Brain microvascular endothelial cell (primary cell): ENCODE results near the gene NMRK2.
A peak's percentile ranks its signal among the peaks of the same experiment; 100 is the strongest.

Experiments
- DNase-seq: peaks from one replicate; pipeline ENCODE4 v3.0.0-alpha.2; 2020
- H3K27ac ChIP-seq: fragments of 250-450 bp; sonication (Bioruptor Pico); 2 replicates; pipeline ENCODE4 v1.5.1; 2020; ENCODE audit warnings: mild to moderate bottlenecking, moderate library complexity
- H3K27me3 ChIP-seq: fragments of 250-450 bp; sonication (Bioruptor Pico); replicated peaks from 2 replicates; pipeline ENCODE4 v1.5.1; 2020; ENCODE audit warnings: mild to moderate bottlenecking
- H3K36me3 ChIP-seq: fragments of 250-450 bp; sonication (Bioruptor Pico); replicated peaks from 2 replicates; pipeline ENCODE4 v1.5.1; 2020; ENCODE audit warnings: mild to moderate bottlenecking
- H3K4me3 ChIP-seq: 2 replicates; pipeline ENCODE4 v1.5.1; 2011; ENCODE audit warnings: low read depth, mild to moderate bottlenecking, control low read depth, low read length, moderate library complexity
- CTCF ChIP-seq: IDR thresholded peaks from 2 replicates; pipeline ENCODE4 v1.5.1; 2011; ENCODE audit warnings: low read depth, mild to moderate bottlenecking, moderate library complexity, low read length, control low read depth, inconsistent platforms; ENCODE audit errors: missing control alignments
- in situ Hi-C: cut with HindIII; loops from 2 replicates; pipeline ENCODE4 v1.10.0; 2017; ENCODE audit warnings: low sequenced_read_pairs, low pct_ligation_motif_present

Gene NMRK2

GRCh38 chr19:3979674-3980352 is 46.9 kb downstream of the NMRK2 start:
- no peak for DNase-seq
- H3K27me3 ChIP-seq, result no peaks in the 10 kb centered on the region
- TF ChIP-seq CTCF, result no peak
- no peak overlapping the region for H3K27ac ChIP-seq
- H3K36me3 ChIP-seq, result peaks cover 97% of the 10 kb centered on the region
- in situ Hi-C loops, result no loop called here
- no peak overlapping the region for H3K4me3 ChIP-seq

GRCh38 chr19:3980353-3981251 is 47.7 kb downstream of the NMRK2 start:
- peaks cover 90% of the 10 kb centered on the region for H3K36me3 ChIP-seq
- H3K4me3 ChIP-seq, result no peak overlapping the region
- H3K27me3 ChIP-seq, result no peaks in the 10 kb centered on the region
- no peak for TF ChIP-seq CTCF
- no peak for DNase-seq
- in situ Hi-C loops, result no loop called here
- H3K27ac ChIP-seq, result no peak overlapping the region

GRCh38 chr19:3981373-3981735 is 48.5 kb downstream of the NMRK2 start:
- TF ChIP-seq CTCF, result no peak
- peaks cover 84% of the 10 kb centered on the region for H3K36me3 ChIP-seq
- H3K4me3 ChIP-seq, result no peak overlapping the region
- no peaks in the 10 kb centered on the region for H3K27me3 ChIP-seq
- no peak overlapping the region for H3K27ac ChIP-seq
- no peak for DNase-seq
- in situ Hi-C loops, result no loop called here

- peaks cover 77% of the 10 kb centered on the region for H3K36me3 ChIP-seq
- H3K4me3 ChIP-seq, result no peak overlapping the region
- DNase-seq, result no peak
- H3K27ac ChIP-seq, result no peak overlapping the region
- no peak for TF ChIP-seq CTCF
- H3K27me3 ChIP-seq, result no peaks in the 10 kb centered on the region
- in situ Hi-C loops, result no loop called here
Observed at GRCh38 chr19:3981736-3982681, 49.1 kb downstream of the NMRK2 start.

GRCh38 chr19:3982701-3983541 is 50.1 kb downstream of the NMRK2 start:
- no peak for TF ChIP-seq CTCF
- Histone ChIP-seq H3K27ac (peak overlapping the region; percentile 96), H3K27me3 (no peaks in the 10 kb centered on the region), H3K4me3 (peak overlapping the region; percentile 100), H3K36me3 (peaks cover 68% of the 10 kb centered on the region)
- in situ Hi-C loops, result no loop called here
- no peak for DNase-seq
